ENCODE results near the gene MGAT4A.
A peak's percentile ranks its signal among the peaks of the same experiment; 100 is the strongest.

The MGAT4A gene

GRCh38 chr2:98577313-98577712 lies 153.6 kb downstream of the MGAT4A start:
- DNase-seq, result no peak

- DNase-seq, result no peak
These were observed 154.1 kb downstream of the MGAT4A start for GRCh38 chr2:98576666-98577312.

- no peak for DNase-seq
These were observed 157.5 kb downstream of the MGAT4A start for GRCh38 chr2:98573426-98573825.

- DNase-seq, result peak in 17 of 58 donors; percentile 15 to 62 (median 30)
These were observed 158.3 kb downstream of the MGAT4A start for GRCh38 chr2:98572676-98573075.

GRCh38 chr2:98572211-98572610 lies 158.7 kb downstream of the MGAT4A start:
- no peak for DNase-seq

- DNase-seq, result no peak
These were observed 159.1 kb downstream of the MGAT4A start for GRCh38 chr2:98571796-98572195.

- no peak for DNase-seq
These were observed 159.7 kb downstream of the MGAT4A start for GRCh38 chr2:98571121-98571701.

GRCh38 chr2:98570356-98570755 lies 160.6 kb downstream of the MGAT4A start:
- DNase-seq, result no peak

- no peak for DNase-seq
These were observed 161.0 kb downstream of the MGAT4A start for GRCh38 chr2:98569915-98570314.

- peak in 9 of 58 donors; percentile 6 to 56 (median 13) for DNase-seq
These were observed 161.6 kb downstream of the MGAT4A start for GRCh38 chr2:98569197-98569793.

Data from anterior cingulate cortex (tissue), 58 donors.